Activated CD4-positive, alpha-beta T cell treated with anti-CD3 and anti-CD28 coated beads for 48 hours (primary cell): ENCODE results near the gene MAP2K3.
A peak's percentile ranks its signal among the peaks of the same experiment; 100 is the strongest.

Source experiments
- DNase-seq: peaks from one replicate; pipeline ENCODE4 v3.0.0-alpha.2; 2020

The MAP2K3 gene

DNA sequence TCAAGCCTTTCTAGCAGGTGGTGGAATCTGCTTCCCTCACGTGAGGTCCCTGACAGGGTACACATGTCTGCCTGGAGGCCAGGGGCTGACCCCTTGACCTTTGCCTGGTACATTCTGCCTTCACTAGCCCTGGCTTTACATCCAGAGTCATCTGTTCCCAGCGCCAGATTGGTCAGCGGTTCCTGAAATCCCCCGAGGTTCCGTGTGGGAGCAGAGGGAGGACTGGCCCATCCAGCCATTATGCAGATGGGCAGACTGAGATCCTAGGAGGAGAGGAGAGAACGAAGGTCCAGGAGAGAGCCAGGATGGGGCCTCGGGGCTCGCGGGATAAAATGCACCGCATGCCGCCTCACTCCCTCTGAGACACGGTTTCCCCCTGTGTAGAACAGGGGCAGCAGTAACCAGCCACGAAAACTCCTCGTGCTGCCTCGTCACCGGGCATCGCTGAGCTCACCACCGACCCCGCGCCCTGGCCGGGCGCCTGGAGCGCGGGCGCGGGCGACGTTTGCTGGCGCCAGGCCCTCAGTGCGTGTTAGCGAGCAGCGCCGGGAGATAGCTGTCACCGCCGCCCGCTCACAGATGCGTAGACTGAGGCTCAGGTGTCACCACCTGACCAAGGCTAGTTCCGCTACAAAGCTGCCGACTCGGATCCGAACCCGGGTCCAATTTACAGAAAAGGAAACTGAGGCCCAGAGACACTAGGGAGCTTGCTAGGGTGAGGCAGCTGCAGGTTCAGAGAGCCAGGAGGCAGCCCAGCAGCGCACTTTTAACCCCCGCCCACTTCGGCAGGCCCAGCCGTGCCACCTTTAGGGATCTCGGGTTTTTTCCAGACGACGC is 811 bp upstream of the MAP2K3 start:
- peak; percentile 66 for DNase-seq

DNA sequence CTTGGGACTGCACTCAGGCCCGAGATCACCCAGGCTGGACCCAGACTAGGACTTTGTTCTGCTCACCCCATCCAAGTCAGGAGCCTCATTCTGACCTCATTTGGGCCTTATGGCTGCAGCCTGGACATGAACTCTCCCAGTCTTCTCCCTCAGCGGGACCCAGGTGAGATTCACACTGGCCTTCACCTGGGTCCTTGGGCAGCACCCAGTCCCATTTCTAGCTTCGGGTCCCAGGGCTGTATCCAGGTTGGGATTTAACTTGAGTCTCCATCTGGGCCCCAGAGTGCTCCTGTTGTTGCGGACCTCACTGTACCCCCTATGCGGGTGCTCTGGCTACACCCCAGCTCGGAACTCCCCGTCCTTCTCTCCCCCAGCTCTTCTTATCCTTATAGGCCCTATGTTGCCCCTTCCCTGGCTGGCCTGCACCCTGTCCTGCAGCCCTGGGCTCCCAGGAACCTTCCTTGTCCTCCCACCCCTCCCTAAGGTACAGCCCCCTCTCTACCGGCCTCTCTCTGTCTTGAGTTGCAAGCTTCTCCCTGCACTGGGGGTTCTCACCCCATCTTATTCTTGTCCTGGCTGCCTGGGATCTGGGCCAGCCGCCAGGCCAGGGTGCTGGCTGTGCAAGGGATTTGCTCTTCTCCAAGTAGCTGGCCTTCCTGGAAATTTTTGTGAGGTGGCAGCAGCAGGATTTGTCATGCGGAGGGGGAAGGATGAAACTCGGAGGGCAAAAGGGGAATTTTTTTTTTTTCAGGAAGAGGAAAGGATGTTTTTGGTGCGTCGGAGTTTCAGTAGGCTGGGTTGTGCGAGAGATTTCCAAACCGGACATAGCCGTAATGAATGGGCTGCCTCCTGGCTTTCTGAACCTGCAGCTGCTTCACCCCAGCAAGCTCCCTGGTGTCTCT is 904 bp downstream of the MAP2K3 start:
- peak; percentile 39 for DNase-seq

DNA sequence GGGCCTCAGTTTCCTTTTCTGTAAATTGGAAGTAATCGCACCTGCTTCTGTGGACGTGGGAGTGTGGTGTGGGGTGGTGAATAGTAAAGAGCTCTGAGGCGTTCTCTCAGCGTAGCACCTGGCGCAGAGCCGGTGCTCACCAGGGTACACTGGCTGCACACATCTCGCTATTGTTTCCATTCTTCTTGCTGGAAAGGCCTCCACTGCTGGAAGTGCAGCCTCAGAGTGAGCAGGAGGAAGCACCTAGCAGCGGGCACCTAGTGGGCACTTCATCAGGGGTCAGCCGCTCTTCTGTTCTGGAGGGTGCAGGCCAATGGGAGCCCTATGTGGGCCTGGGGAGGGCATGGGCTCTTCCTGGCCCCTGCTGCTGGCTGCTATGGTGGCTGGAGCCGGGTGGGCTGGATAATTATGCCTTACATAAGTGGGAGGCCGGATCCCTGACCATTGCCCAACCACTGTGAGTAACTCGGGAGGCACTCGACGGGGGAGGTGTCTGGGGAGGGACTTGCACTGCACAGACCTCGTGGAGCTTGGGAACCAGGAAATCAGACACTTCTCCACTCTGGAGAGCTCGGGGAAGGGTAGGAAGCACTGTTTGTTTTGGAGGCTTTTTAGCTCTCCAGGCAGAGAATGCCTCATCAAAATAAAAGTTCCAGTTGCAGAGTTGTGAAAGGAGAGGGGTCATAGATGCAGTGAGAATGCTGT is 1.7 kb downstream of the MAP2K3 start:
- peak; percentile 45 for DNase-seq

DNA sequence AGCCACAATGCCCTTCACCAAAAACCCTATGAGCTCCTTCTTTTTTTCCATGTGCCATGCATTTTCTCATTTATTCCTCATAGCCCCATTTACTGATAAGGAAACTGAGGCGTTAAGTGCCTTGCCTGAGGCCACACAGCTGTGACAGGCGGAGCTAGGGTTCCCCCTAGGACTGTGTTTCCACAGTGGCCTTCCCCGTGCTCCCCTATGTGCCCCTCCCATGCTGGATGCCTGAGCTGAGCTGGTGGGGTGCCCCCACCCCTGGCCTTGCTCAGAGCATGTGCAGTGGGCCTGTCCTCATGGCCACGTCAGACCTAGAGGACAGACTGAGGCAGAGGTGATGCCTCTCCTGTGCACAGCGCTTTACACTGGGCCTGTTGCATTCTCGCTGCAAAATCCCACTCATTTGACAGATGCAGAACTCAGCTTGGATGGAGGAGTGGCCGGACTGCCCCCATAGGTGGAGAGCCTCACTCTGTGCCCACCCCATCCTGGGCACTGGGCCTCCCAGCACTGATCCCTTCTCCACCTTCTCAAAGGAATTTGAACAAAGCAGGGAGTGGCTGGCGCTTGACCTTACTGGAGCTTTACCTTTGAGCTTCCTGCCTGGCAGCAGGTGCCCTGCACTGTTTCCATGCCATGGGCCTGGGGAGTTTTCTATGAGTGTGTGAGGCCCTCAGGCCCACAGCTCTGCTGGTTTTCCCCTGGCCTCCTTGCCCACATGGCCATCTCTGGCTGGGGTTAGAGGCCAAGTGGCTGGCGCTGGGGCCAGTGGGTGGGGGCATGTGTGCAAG is 2.6 kb downstream of the MAP2K3 start:
- peak; percentile 44 for DNase-seq

DNA sequence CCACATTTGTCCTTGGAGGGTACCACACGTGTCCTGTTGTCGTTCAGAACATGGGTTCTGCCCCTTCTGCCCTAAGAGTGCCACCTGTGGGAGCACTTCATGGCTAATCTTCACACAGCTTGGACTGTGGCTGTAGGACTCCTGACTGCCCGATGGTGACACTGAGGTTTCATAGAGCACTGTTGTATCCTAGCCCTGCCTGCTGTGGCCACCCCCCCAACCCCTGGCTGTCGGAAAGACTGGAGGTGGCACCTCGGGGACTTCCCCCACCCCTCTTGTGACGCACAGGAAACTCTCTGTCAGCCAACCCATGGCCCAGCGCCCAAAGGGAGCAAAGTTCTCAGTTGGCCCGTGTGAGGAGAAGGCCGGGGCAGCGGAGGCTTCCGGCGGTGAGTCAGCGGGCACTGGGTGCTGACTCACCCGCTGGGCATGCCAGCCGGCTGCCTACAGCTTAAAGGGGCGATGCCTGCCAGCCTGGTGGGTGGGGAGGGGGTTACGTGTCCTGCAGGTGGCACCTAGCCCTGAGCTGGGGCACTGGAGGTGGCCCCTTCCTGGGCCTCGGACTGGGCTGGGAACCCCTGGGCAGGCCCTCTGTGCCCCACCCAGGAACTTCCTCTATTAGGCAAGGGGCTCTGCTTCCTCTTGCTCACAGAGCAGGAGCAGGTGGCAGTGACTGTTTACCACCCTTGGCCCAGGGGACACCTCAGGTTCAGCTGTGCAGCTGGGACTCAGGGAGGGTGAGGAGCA is 3.4 kb downstream of the MAP2K3 start:
- peak; percentile 97 for DNase-seq

DNA sequence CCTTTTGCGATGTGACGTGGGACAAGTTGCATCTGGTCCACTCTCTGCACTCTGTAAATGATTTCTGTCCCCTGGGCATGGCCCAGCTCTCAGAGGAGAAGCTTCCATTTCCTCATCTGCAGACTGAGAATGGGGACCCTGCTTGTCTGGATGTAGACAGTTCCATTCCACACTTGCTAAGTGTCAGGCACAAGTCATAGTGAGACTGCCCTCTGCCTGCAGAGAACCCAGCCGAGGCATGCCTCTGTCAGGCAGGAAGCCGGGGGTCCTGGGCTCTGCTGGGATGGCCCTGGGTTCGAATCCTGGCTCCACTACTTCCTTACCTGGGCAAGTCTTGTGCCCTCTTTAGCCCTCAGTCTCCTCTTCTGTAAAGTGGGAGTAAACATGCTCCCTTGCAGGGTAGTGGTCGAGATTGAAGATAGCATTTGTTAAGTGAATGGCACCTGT is 4.1 kb downstream of the MAP2K3 start:
- DNase-seq = peak; percentile 65

DNA sequence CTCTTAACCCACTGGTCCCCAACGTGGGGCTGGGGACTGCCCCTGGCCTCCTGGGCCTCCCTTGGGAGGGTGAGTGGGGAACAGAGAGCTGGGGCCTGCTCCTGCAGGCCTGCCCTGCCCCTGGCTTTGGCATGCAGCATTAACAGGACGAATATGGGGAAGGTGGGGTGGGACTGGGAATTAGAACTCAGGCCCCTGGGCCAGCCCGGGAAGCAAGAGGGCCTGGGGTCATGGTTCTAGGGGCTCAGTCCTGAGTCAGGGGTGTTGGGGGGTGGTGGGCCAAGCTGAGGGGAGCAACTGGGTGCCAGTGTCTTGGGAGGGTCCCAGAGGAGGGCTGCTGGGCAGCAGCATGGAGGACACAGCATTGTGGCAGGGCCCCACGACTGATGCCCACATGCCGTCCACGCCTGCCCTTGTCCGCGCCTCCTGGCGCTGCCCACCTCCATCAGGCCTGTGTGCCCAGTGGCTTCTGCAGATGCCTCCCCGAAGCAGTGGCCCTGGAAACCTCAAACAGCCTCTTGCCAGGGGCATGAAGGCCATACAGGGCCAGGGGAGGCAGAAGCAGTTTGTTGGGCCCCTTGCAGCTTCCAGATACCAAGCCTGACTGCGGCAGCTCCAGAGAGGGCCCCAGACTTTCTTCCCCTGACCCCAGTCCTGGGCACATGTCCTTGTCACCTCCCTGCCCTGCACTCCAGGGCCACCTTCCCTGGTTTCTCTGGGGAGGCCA is 4.8 kb downstream of the MAP2K3 start:
- no peak for DNase-seq

DNA sequence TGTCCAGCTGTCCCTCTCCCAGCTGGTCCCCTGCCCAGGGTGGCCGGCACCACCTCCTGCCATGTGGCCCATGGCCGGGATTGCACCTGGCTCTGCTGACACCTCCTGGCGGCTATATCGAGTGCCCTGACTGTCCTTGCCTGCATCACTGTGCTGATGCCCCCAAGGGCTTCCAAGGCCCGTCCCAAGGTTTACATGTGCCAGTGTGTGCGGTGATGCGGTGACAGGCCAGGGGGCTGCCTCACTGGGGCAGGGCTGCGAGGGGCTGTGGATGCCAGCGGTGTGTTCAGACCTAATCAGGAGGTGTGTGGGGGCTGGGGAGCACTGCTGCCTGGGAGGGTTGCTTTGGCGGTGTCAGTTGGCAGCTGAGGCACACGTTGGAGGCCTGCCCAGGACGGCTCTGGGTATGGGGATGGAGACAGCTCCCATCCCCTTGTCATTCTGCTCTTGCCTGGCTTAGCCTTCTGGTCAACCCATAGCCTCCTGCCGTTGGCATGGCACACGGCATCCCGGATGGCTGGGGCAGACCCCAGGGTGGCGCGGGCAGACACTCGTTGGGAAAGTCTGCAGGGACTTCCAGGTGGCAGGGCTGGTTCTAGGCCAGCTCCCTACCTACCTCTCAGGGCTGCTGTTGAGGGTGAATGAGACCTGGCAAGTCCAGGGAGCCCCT is 5.5 kb downstream of the MAP2K3 start:
- DNase-seq = no peak

DNA sequence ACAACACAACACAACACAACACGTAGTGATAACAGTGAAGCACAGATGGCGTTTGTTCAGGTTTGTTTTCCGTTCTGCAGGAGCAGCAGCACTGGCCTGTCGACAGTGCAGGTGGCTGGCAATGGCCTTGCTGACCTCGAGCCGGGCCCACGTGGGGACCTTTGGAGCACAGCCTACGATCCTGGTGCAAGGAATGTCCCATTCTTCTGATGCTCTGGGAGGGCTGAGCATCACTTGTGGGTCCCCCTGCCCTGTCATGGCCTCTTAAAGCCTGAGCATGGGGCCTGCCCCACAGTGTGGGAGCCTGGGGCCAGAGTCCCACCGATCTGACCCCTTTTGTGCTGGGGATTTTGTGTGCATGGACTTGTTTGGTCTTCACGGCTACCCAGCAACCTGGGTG is 6.8 kb downstream of the MAP2K3 start:
- no peak for DNase-seq

DNA sequence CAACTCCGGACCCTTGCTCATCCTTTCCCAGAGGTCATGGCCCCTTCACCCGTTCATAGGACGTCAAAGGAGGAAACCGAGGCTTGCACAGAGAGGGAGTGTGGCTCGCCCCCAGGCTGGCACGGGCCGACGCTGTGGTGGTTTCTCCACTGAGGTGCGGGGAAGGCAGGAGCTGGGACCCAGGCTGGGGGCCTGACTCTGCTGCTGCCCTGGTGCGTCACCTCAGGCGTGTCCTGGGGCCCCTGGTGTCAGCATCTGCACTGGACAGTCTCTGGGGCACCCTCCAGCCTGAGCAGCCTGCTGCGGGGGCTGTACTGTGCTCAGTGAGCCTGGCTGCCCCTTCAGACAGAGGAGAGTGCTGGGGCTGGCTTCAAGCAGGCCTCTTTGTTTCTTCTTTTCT is 7.4 kb downstream of the MAP2K3 start:
- no peak for DNase-seq

DNA sequence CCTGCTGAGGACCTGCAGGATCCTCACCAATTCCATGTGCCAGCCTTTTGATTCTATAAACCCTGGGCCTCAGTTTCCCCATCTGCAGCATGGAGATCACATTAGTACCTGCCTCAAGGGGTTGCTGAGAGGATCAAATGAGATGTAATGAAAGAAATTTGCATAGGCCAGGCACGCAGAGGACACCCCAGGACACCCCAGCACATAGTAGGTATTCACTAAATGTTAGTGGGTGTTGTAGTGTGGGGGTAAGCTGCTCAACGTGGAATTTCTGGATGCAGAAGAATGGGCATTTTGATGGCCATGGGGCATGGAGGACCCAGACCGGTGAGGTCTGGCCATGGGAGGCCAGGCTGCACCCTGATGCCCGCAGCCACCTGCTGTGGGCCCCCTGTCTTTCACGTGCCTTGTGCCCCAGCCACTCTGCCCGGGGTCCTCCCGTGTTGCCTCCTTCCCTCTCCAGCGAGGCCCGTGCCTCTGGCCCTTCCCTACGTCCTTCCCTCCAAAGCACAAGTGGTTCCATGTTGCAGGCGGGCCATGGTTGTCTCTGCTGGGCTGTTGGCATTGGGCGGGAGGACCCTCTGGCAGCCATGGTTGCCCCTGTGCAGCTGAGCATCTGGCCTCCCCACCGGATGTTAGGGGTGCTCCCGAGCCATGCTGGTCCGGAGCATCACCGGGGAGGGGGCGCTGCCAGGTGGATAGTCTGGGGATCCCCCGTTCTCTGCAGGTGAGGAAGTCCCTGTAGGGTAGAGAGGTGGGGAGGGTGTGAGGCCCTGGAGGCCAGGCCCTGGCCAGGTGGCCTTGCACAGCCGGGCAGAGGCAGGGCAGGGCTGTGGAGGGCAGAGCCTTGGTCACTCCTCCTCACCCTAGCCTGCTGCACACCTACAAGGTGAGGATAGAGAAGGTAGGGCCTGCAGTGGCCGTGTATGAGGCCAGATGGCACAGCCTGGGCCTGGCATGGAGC is 8.6 kb downstream of the MAP2K3 start:
- no peak for DNase-seq

DNA sequence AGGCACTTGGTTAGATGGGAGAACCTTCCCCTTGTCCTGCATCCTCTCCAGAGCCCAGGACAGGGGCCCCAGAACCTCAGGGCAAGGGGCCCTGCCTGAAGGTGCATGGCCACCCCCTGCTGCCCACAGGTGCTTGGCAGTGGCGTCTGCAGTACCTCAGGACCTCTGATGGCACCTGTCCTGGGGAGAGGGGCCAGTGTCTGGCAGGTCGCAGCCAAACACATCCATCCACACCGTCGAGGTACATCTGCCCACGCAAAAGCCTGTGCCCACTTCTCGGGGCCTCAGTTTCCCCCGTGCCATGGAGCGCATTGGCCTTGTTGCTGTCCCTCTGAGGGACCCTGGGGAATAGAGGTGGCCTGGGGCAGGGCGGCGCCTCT is 9.3 kb downstream of the MAP2K3 start:
- DNase-seq = no peak

DNA sequence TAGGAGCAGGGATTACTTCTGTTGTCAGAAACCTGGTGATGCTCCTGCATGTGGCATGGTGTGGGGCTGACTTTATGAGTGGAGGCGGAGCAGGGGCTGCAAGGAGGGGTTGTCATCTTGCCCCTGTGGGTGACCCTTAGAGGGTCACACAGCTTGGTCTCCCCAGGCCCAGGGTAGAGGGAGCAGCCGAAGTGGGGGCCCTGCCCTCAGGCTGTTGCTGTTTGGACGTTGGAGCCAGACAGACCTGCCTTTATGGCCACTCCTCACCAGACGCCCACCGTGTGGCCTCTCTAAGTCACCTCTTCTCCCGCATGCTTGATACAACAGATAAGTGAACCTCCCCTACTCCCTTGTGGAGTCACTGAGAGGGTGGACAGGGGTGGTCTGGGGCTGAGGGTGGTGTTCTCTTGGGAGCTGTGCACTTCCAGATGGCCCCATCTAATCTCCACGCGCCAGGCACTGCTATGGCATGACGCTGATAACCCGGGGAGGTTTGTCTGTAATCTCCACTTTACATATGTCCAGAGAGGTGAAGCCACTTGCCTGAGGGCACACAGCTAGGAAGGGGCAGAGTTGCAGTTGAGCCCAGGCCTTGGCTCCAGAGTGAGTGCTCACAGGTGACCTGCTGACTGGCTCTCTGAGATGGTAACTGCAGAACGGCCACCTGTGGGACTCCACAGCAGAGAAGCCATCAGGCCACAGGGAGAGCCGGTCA is 10.0 kb downstream of the MAP2K3 start:
- no peak for DNase-seq

DNA sequence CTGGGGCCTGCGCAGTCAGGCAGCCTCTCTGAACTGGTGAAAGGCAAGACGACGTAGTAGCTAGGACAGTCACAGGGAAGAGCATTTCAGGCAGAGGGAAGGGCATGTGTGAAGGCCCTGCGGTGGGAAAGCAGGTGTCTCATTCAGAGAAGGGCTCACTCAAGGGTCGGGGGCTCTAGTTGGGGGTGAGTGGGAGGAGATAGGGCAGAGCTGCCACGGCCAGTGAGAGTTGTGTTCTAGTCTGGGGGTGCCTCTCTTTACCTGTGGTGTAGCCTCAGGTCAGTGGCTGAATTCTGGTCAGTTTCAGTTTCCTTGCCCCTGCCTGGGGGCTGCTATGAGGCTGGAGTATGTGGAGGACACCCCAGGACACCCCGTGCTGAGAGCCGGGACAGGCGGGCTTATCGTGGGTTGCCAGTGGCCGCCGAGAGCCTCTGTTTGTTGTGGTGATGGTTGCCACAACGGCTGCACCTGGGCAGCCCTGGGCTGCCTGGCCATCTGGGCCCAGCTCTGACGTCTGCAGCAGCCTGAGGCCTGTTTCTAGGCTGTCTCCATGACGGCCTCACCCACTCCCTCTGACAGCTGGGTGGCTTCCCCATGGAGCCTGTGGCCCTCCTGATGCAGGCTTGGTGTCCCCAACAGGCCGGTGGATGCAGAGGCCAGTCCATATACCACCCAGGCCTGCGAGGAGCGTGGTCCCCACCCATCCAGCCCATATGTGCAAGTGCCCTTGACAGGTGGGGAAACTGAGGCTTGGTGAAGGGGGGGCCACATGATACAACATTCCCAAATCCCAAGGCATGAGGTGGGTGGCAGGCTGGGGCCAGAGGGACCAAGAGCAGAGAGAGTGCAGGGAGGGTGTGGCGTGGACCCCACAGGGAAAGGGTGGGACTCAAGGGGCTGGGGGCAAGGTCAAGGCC is 10.8 kb downstream of the MAP2K3 start:
- DNase-seq = no peak

DNA sequence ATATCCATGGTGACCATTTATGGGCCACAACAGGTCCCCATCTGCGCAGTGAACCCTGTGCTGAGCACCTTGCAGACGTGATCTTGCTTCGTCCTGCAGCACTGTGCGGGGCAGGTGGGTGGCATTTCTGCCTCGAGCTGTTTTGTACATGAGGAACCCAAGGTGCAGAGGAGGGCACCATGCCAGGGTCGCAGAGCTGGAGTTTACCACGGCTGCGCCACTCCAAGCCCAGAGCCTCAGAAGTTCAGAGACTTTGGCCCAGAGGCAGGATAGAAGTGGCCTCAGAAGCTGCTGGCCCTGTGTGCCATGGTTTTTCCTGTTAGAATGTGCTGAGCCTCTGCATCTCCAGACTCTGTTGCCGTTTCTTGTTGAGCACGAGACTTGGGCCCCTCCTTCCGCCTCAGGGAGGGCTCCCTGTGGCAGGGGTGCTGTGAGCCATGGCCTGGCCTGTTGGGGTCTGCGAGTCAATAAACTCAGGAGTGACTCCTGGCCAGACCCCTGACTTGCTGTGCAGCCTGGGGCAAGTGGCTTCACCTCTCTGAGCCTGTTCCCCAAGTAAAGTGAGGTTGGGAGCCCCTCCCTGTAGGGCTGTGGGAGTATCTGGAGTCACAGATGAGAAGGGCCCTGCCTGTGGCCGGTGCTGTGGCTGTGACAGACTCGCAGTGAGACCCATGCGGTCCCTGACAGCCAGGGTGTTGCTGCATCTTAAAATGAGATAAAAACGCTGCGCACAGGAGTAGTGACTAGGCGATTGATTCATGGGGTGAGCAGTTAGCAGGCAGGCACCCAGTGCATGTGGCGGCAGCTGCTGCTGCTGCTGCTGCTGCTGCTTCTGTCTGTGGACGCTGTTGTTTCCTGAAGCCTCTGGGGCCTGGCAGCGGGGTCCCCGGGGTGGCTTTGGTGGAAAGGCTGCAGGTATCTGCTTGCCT is 11.8 kb downstream of the MAP2K3 start:
- no peak for DNase-seq

DNA sequence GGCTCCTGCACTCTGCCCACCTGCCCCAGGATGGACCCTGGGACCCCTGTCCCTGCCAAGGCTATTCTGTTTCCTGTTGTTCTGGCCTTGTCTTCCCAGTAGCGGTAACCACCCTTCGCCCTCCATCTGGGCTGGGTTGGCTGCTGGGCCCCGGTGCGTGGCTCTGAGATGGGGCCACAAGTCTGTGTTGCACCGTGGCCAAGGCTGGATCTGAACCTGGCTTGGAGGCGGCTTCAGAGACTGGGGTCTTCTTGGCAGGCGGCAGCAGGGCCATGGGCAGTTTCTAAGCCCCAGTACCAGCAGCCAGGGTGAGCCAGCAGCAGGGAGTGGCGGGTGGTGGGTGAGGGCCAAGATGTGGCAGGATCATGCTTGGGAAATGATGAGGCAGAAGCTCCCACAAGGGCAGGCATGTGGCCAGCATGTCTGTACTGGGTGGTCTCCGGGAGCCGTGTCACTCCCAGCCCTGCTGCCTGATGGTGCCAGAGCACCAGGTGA is 12.6 kb downstream of the MAP2K3 start:
- DNase-seq = no peak
